Activated T-helper 1 cell treated with anti-CD3 and anti-CD28 coated beads, Interleukin-12 subunit alpha, Interleukin-12 subunit beta, Interleukin-2, Interleukin-4 antibody, amounts not matched to agents 30 ng/mL and 10 ng/mL and 1 ng/mL, durations not matched to agents 14 hours and 24 hours and 36 hours (primary cell): ENCODE data around the gene PDE6B. TPM values are rescaled to one million over a fixed set of nuclear protein-coding genes. Genes with fewer than 3 reads are reported as not detected.
"Not testable (repeated sequence)": the region's sequence is repeated elsewhere in the genome, so short reads cannot be mapped to it uniquely, and the experiment has no call there.

Experiments
- DNase-seq: peaks from one replicate; pipeline ENCODE4 v3.0.0; 2021; ENCODE audit warnings: low spot score
- H3K27ac Mint-ChIP-seq: one replicate; pipeline ENCODE4 v1.8.0; 2021; ENCODE audit warnings: mild to moderate bottlenecking, mixed read lengths
- H3K27me3 Mint-ChIP-seq: one replicate; pipeline ENCODE4 v1.8.0; 2022; ENCODE audit warnings: mild to moderate bottlenecking, moderate library complexity, mixed read lengths; ENCODE audit not compliant: insufficient read depth
- H3K36me3 Mint-ChIP-seq: one replicate; pipeline ENCODE4 v1.8.0; 2021; ENCODE audit warnings: low read depth, mixed read lengths
- H3K4me1 Mint-ChIP-seq: one replicate; pipeline ENCODE4 v1.8.0; 2021; ENCODE audit warnings: low read depth, mixed read lengths
- H3K4me3 Mint-ChIP-seq: one replicate; pipeline ENCODE4 v1.8.0; 2021; ENCODE audit warnings: mild to moderate bottlenecking, moderate library complexity, mixed read lengths
- H3K9me3 Mint-ChIP-seq: one replicate; pipeline ENCODE4 v1.8.0; 2021; ENCODE audit warnings: mixed read lengths
- intact Hi-C: fragments of 100-400 bp; cut with micrococcal nuclease; formaldehyde crosslinking; loops from one replicate; pipeline ENCODE4 v1.15.1; 2024
- total RNA-seq: library from RNA; stranded (reverse); gene quantifications from 2 replicates; pipeline ENCODE4 v1.2.3, GENCODE V29; 2022

The PDE6B gene
- total RNA-seq, 1 donor from 2014 or later: 10.1 TPM

GRCh38 chr4:705278-706082, 80.1 kb downstream of the PDE6B start, which contains the start of gene PCGF3:
TSS of gene PCGF3 (plus strand) at chr4:705832. CDS start at chr4:733681, 27,849 bp downstream.
- Mint-ChIP-seq H3K4me3 (peak within 1 kb of the TSS; percentile 83), H3K9me3 (no peaks in the 10 kb centered on the region), H3K27me3 (peaks cover 2% of the 10 kb centered on the region), H3K36me3 (peaks cover 5% of the 10 kb centered on the region), H3K27ac (peak within 1 kb of the TSS; percentile 83), H3K4me1 (peaks cover 27% of the 10 kb centered on the region)
- intact Hi-C loops: loop anchor here (1.0 to 2.0 kb wide), 6 partner anchors 24 to 875 kb away; partner anchors contain the start of genes ATP5ME, DGKQ, GAK and MYL5
- peak; percentile 95 for DNase-seq

DNA sequence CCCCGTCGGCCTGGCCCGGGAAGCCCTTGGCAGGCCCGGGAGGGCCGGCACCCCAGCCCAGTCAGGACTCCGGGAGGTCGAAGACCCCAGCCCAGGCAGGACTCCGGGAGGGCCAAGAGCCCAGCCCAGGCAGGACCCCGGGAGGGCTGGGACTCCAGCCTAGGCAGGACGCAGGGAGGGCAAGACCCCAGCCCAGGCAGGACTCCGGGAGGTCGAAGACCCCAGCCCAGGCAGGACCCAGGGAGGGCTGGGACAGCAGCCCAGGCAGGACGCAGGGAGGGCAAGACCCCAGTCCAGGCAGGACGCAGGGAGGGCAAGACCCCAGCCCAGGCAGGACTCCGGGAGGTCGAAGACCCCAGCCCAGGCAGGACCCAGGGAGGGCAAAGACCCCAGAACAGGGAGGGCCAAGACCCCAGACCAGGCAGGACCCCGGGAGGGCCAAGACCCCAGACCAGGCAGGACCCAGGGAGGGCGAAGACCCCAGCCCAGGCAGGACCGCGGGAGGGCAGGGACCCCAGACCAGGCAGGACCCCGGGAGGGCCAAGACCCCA, 80.8 kb downstream of the PDE6B start:
- H3K27me3 Mint-ChIP-seq, H3K4me3 Mint-ChIP-seq, H3K36me3 Mint-ChIP-seq, DNase-seq, intact Hi-C loops, H3K9me3 Mint-ChIP-seq, H3K27ac Mint-ChIP-seq: not testable (repeated sequence)
- peaks cover 26% of the 10 kb centered on the region for H3K4me1 Mint-ChIP-seq

DNA sequence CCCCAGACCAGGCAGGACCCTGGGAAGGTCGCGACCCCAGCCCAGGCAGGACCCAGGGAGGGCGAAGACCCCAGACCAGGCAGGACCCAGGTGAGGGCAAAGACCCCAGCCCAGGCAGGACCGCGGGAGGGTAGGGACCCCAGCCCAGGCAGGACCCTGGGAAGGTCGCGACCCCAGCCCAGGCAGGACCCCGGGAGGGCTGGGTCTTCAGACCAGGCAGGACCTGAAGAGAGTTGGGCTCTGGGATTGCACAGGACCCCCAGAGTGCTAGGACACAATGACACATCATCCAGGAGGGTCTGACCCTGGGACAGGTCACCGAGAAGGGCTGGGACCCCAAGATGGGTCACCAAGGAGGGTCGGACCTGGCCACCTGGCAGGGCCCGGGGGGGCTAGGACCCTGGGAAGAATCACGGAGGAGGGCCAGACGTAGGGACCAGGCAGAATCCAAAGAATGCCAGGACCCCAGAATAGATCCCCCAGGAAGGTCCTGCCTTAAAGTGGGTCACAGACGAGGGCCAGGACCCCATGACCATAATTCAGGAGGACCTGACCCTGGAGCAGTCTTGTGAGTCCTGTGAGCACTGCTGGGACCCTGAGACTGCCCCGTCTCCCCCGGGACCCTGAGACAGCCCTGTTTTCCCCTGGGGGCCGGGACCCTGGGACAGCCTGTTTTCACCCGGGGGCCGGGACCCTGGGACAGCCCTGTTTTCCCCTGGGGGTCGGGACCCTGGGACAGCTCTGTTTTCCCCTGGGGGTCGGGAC, 81.6 kb downstream of the PDE6B start:
- H3K36me3 Mint-ChIP-seq: peaks cover 5% of the 10 kb centered on the region
- intact Hi-C loops: no loop called here
- H3K4me3 Mint-ChIP-seq: no peak overlapping the region
- peaks cover 26% of the 10 kb centered on the region for H3K4me1 Mint-ChIP-seq
- no peak for DNase-seq
- H3K9me3 Mint-ChIP-seq: no peaks in the 10 kb centered on the region
- peaks cover 2% of the 10 kb centered on the region for H3K27me3 Mint-ChIP-seq
- H3K27ac Mint-ChIP-seq: no peak overlapping the region

- Mint-ChIP-seq H3K9me3 (no peaks in the 10 kb centered on the region), H3K27me3 (peaks cover 2% of the 10 kb centered on the region), H3K4me1 (peaks cover 26% of the 10 kb centered on the region), H3K27ac (no peak overlapping the region), H3K4me3 (peak overlapping the region; percentile 22), H3K36me3 (peaks cover 5% of the 10 kb centered on the region)
- intact Hi-C loops: no loop called here
- DNase-seq: no peak
These were observed 82.7 kb downstream of the PDE6B start for GRCh38 chr4:707929-708630.

DNA sequence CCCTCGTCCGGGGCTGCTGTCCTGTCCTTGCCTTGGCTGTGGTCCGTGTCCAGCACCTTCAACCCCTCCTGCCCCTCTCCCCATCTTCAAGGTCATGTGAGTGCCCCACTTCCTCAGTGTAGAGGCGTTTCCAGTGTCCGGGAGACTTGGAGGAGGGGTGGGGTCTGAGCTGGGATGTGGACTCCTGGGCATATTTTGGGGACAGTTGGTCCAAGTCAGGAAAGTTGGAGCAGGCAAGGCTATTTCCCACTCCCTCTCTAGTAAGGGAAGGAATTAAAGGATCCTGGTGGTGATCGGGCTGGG, 83.2 kb downstream of the PDE6B start:
- Mint-ChIP-seq H3K27ac (no peak overlapping the region), H3K36me3 (peaks cover 5% of the 10 kb centered on the region), H3K27me3 (no peaks in the 10 kb centered on the region), H3K4me1 (peaks cover 26% of the 10 kb centered on the region), H3K9me3 (no peaks in the 10 kb centered on the region), H3K4me3 (no peak overlapping the region)
- DNase-seq: no peak
- intact Hi-C loops: no loop called here

GRCh38 chr4:709348-709747, 84.0 kb downstream of the PDE6B start:
- intact Hi-C loops: no loop called here
- H3K27me3 Mint-ChIP-seq: no peaks in the 10 kb centered on the region
- H3K27ac Mint-ChIP-seq: no peak overlapping the region
- no peak for DNase-seq
- peaks cover 26% of the 10 kb centered on the region for H3K4me1 Mint-ChIP-seq
- H3K4me3 Mint-ChIP-seq: peak overlapping the region; percentile 13
- H3K36me3 Mint-ChIP-seq: peaks cover 5% of the 10 kb centered on the region
- H3K9me3 Mint-ChIP-seq: no peaks in the 10 kb centered on the region

GRCh38 chr4:710116-710515, 84.7 kb downstream of the PDE6B start:
- peaks cover 26% of the 10 kb centered on the region for H3K4me1 Mint-ChIP-seq
- H3K9me3 Mint-ChIP-seq: no peaks in the 10 kb centered on the region
- H3K27me3 Mint-ChIP-seq: no peaks in the 10 kb centered on the region
- no peak for DNase-seq
- peaks cover 5% of the 10 kb centered on the region for H3K36me3 Mint-ChIP-seq
- intact Hi-C loops: no loop called here
- no peak overlapping the region for H3K4me3 Mint-ChIP-seq
- H3K27ac Mint-ChIP-seq: no peak overlapping the region

- H3K9me3 Mint-ChIP-seq: no peaks in the 10 kb centered on the region
- no peak overlapping the region for H3K4me3 Mint-ChIP-seq
- H3K4me1 Mint-ChIP-seq: peaks cover 26% of the 10 kb centered on the region
- H3K27ac Mint-ChIP-seq: no peak overlapping the region
- no peaks in the 10 kb centered on the region for H3K27me3 Mint-ChIP-seq
- H3K36me3 Mint-ChIP-seq: peaks cover 5% of the 10 kb centered on the region
- DNase-seq: no peak
- intact Hi-C loops: no loop called here
These were observed 85.5 kb downstream of the PDE6B start for GRCh38 chr4:710916-711315.

DNA sequence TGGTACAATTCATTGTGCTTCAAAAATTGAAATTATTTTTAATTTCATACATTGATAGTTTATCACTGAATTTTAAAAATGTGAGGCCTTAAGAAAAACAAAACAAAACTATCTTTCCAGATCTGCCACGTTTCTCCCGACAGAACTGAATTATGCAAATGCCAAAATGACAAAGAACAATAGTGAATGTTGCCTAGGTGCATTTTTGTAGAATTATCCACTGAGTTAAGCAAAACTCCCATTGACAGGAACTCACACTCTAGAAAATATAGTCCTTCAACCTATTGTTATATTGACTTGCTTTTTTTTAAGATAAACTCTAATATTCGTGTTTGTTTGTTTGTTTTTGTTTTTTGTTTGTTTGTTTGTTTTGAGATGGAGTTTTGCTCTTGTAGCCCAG, 86.7 kb downstream of the PDE6B start:
- Mint-ChIP-seq H3K4me3 (no peak overlapping the region), H3K9me3 (no peaks in the 10 kb centered on the region), H3K27me3 (no peaks in the 10 kb centered on the region), H3K4me1 (peaks cover 26% of the 10 kb centered on the region), H3K36me3 (peaks cover 5% of the 10 kb centered on the region), H3K27ac (no peak overlapping the region)
- DNase-seq: no peak
- intact Hi-C loops: no loop called here

DNA sequence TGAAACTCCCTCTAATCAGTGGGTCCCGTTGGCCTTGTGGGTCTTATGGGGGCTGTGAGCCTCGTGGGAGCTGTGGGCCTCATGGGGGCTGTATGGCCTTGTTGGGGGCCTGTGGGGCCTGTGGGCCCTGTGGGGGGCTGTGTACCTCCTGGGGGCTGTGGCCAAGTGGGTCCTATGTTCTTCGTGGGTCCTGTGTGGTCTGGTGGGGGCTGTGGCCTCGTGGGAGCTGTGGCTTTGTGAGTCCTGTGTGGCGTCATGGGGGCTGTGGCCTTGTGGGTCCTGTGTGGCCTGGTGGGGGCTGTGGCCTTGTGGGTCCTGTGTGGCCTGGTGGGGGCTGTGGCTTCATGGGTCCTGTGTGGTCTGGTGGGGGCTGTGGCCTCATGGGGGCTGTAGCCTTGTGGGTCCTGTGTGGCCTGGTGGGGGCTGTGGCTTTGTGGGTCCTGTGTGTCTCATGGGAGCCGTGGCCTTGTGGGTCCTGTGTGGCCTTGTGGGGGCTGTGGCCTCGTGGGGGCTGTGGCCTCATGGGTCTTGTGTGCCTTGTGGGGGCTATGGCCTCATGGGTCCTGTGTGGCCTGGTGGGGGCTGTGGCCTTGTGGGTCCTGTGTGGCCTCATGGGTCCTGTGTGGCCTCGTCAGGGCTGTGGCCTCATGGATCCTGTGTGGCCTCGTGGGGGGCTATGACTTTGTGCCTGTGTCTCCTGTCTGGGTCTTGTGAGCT, 87.7 kb downstream of the PDE6B start:
- Mint-ChIP-seq H3K36me3 (peaks cover 5% of the 10 kb centered on the region), H3K27ac (no peak overlapping the region), H3K4me3 (no peak overlapping the region), H3K27me3 (no peaks in the 10 kb centered on the region), H3K4me1 (peaks cover 26% of the 10 kb centered on the region), H3K9me3 (no peaks in the 10 kb centered on the region)
- intact Hi-C loops: no loop called here
- DNase-seq: no peak

- no peak for DNase-seq
- Mint-ChIP-seq H3K36me3 (no peaks in the 10 kb centered on the region), H3K27me3 (no peaks in the 10 kb centered on the region), H3K4me3 (no peak overlapping the region), H3K27ac (no peak overlapping the region), H3K4me1 (peaks cover 18% of the 10 kb centered on the region), H3K9me3 (no peaks in the 10 kb centered on the region)
- intact Hi-C loops: no loop called here
These were observed 88.7 kb downstream of the PDE6B start for GRCh38 chr4:714087-714486.

DNA sequence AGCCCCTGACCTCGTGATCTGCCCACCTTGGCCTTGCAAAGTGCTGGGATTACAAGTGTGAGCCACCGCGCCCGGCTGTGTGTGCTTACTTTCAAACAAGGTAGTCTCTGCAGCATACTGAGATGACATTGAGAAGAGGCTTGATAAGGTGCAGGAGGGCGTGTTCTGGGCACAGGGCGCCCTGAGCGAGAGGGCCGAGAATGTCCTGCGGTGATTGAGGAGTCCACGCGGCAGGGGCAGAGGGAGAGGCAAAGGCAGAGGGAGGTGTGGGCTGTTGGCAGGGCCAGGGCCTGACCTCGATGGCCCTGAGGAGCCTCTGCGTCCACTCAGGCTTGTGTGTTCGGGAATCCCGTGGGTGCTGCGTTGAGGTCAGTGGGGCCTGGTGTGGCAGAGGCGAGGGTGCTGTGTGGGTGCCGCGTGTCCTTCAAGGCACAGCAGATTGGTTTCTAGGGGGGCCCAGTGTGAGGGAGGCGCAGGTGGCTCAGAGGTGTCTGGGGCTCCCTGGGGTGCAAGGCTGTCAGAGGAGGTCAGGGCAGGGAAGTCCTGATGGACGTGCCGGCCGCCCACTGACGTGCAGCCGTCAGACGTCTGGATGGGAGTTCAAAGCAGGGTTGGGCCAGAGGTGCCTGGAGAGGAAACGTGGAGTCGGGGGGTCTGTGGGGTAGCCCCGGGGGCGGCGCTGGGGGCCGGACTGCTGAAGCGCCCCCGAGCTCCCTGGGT, 92.4 kb downstream of the PDE6B start:
- H3K4me1 Mint-ChIP-seq: no peaks in the 10 kb centered on the region
- intact Hi-C loops: no loop called here
- no peak for DNase-seq
- no peaks in the 10 kb centered on the region for H3K27me3 Mint-ChIP-seq
- peaks cover 21% of the 10 kb centered on the region for H3K36me3 Mint-ChIP-seq
- H3K9me3 Mint-ChIP-seq: peaks cover 5% of the 10 kb centered on the region
- no peak overlapping the region for H3K27ac Mint-ChIP-seq
- H3K4me3 Mint-ChIP-seq: no peak overlapping the region
